K562 (cell line): Measurements from ENCODE around the gene DEDD2. TPM values are rescaled to one million over a fixed set of nuclear protein-coding genes. Genes with fewer than 3 reads are reported as not detected.

Experiments used
- CBX1 ChIP-seq: sonication (generic); IDR thresholded peaks from 2 replicates; pipeline ENCODE4 v1.6.1; 2016; ENCODE audit warnings: antibody characterized with exemption, low read depth, mild to moderate bottlenecking
- CBX3 ChIP-seq, 2 experiments: IDR thresholded peaks; 1 replicate in 1 of 2; 2 replicates in 1 of 2; pipeline ENCODE4 v1.6.1; 2012; ENCODE audit warnings: inconsistent platforms in 2 of 2, low read length in 2 of 2, borderline replicate concordance in 1 of 2, control low read depth in 1 of 2
- CREM ChIP-seq: IDR thresholded peaks from 2 replicates; pipeline ENCODE4 v1.6.1; 2014; ENCODE audit warnings: antibody characterized with exemption, low read depth
- DPF2 ChIP-seq: fragments of 450-650 bp; IDR thresholded peaks from 2 replicates; pipeline ENCODE4 v1.6.1; 2016
- MYC ChIP-seq, 2 experiments: fragments of 250-450 bp in 1 of 2; sonication (Bioruptor Pico) in 1 of 2; IDR thresholded peaks; 2 replicates each; pipeline versions ENCODE4 v1.5.1 to v1.6.1; 2012 to 2021; ENCODE audit warnings: low read depth in 2 of 2, borderline replicate concordance in 1 of 2, improper control_type of control experiment in 1 of 2, low read length in 1 of 2, mild to moderate bottlenecking in 1 of 2, moderate library complexity in 1 of 2
- POLR2G ChIP-seq: fragments of 200-400 bp; formaldehyde crosslinking; IDR thresholded peaks from 2 replicates; pipeline ENCODE4 v1.6.1; 2017; ENCODE audit warnings: low read depth, mild to moderate bottlenecking, antibody characterized with exemption, low read length, moderate library complexity
- RBM34 ChIP-seq: fragments of 200-400 bp; formaldehyde crosslinking; IDR thresholded peaks from 2 replicates; pipeline ENCODE4 v1.6.1; 2018; ENCODE audit warnings: low read length, borderline replicate concordance; ENCODE audit not compliant: insufficient read depth
- SP1 ChIP-seq: sonication (generic); formaldehyde crosslinking; IDR thresholded peaks from 2 replicates; pipeline ENCODE4 v1.8.1; 2022; ENCODE audit warnings: mild to moderate bottlenecking, missing genetic modification reagents
- ZC3H11A ChIP-seq: IDR thresholded peaks from 2 replicates; pipeline ENCODE4 v1.6.1; 2012; ENCODE audit warnings: low read depth, low read length, improper control_type of control experiment
- ZSCAN32 ChIP-seq: fragments of 450-650 bp; formaldehyde crosslinking; IDR thresholded peaks from 2 replicates; pipeline ENCODE4 v1.4.0; 2020; ENCODE audit warnings: mild to moderate bottlenecking, moderate library complexity
- polyA plus RNA-seq, 8 experiments: library from polyadenylated mRNA; depleted of rRNA in 4 of 8; stranded (reverse) in 5 of 8; unstranded in 3 of 8; fragments of >200 nt; fragmentation: Nextera tagmentation in 2 of 8; fragmentation: Illumina TruSeq in 1 of 8; extraction: Ambion mirVana in 2 of 8; extraction: Trizol in 1 of 8; gene quantifications; 2 replicates each; pipeline versions ENCODE4 v1.2.1 to v1.2.3, GENCODE V29; 2011 to 2014; ENCODE audit warnings: inconsistent platforms in 1 of 8, missing spikeins in 1 of 8
- total RNA-seq, 7 experiments: library from RNA; depleted of rRNA in 6 of 7; stranded (reverse); fragments of >200 nt in 6 of 7; fragmentation: Illumina TruSeq in 2 of 7; extraction: Trizol in 2 of 7; gene quantifications; 2 replicates each; pipeline versions ENCODE4 v1.2.1 to v1.2.3, GENCODE V29; 2011 to 2021; ENCODE audit warnings: low replicate concordance in 1 of 7
- TF ChIP-seq, protein P1 (sequence below): sonication (generic); formaldehyde crosslinking; IDR thresholded peaks from 2 replicates; pipeline ENCODE4 v1.8.1; 2023; ENCODE audit warnings: mild to moderate bottlenecking, missing genetic modification reagents
- TF ChIP-seq, protein P2 (sequence below), 2 experiments: fragments of 450-650 bp; IDR thresholded peaks; 2 replicates each; pipeline ENCODE4 v1.6.1; 2016; ENCODE audit warnings: mild to moderate bottlenecking in 2 of 2, borderline replicate concordance in 1 of 2, low read depth in 1 of 2, moderate library complexity in 1 of 2
- TF ChIP-seq, protein P3 (sequence below), 2 experiments: fragments of 450-650 bp; conservative IDR thresholded peaks; 2 replicates each; pipeline ENCODE4 v1.6.1; 2017; ENCODE audit warnings: mild to moderate bottlenecking in 2 of 2, moderate library complexity in 2 of 2

Gene DEDD2
- total and polyA plus RNA-seq, 9 of the 15 experiments (the other 6 are each of a cell fraction or from before 2014, with no cell fraction given): 4.3 to 43.0 (median 29.2) TPM

DNA sequence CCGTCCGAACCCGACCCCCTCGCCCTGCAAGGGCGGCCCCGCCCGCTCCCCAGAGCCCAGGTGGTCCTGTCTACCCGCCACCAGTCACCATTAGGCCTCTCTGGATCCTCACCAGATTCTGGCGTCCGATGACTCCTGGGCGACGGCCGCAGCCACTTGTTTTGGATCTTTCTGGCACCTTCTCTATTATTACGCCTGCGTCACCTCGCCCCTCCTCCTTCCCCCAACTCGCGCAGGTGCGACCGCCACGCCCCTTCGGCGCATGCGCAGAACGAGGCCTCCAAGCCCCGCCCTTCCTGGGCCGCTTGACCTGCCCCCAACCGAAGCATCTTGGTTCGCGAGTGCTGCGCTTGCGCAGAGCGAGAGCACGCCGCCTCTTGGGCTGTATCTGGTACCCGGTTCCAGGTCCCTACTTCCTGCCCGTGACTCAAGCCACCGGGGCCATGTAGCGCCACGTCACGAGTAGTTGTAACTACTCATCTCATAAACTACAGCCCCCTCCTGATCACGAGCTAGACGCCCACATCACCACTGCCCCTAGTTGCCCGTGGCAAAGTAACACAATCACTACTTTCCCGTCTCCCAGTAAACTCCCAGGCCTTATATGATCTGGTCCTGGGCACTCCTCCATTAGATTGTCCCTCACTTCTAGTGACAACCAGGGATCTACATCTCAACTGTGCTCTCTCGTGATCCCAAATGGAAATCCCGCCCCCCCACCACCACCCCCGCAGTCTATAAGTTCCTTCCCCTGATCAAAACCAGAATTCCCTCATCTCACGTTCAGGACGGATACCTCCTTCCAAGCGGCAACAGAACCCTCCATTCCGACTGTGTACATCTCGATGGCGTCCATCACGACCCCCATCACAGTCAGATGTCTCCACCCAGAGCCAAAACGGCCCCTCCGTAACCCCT lies at the start of gene DEDD2 (continued):
- peak; percentile 89 for TF ChIP-seq MYC (IDR thresholded peaks at IDR 0.05; ENCODE audit: low read depth, low read length)
- TF ChIP-seq MYC (CRISPR knock-in tag; IDR thresholded peaks at IDR 0.05; ENCODE audit: borderline replicate concordance, low read depth): 0 out of 2 replicates have a peak, but pooled peaks have one; percentile 38
- TF ChIP-seq POLR2G: peak; percentile 84
- peak; percentile 65 for TF ChIP-seq DPF2
- TF ChIP-seq RBM34: no peak
- TF ChIP-seq, protein P1, sequence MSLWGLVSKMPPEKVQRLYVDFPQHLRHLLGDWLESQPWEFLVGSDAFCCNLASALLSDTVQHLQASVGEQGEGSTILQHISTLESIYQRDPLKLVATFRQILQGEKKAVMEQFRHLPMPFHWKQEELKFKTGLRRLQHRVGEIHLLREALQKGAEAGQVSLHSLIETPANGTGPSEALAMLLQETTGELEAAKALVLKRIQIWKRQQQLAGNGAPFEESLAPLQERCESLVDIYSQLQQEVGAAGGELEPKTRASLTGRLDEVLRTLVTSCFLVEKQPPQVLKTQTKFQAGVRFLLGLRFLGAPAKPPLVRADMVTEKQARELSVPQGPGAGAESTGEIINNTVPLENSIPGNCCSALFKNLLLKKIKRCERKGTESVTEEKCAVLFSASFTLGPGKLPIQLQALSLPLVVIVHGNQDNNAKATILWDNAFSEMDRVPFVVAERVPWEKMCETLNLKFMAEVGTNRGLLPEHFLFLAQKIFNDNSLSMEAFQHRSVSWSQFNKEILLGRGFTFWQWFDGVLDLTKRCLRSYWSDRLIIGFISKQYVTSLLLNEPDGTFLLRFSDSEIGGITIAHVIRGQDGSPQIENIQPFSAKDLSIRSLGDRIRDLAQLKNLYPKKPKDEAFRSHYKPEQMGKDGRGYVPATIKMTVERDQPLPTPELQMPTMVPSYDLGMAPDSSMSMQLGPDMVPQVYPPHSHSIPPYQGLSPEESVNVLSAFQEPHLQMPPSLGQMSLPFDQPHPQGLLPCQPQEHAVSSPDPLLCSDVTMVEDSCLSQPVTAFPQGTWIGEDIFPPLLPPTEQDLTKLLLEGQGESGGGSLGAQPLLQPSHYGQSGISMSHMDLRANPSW (CRISPR knock-in tag): 0 out of 2 replicates have a peak, but pooled peaks have one; percentile 59
- TF ChIP-seq CBX3 (IDR thresholded peaks at IDR 0.05; ENCODE audit: borderline replicate concordance in 1 of 2, low read length in 2 of 2): no peak
- TF ChIP-seq CREM: peak; percentile 89
- TF ChIP-seq, protein P2, sequence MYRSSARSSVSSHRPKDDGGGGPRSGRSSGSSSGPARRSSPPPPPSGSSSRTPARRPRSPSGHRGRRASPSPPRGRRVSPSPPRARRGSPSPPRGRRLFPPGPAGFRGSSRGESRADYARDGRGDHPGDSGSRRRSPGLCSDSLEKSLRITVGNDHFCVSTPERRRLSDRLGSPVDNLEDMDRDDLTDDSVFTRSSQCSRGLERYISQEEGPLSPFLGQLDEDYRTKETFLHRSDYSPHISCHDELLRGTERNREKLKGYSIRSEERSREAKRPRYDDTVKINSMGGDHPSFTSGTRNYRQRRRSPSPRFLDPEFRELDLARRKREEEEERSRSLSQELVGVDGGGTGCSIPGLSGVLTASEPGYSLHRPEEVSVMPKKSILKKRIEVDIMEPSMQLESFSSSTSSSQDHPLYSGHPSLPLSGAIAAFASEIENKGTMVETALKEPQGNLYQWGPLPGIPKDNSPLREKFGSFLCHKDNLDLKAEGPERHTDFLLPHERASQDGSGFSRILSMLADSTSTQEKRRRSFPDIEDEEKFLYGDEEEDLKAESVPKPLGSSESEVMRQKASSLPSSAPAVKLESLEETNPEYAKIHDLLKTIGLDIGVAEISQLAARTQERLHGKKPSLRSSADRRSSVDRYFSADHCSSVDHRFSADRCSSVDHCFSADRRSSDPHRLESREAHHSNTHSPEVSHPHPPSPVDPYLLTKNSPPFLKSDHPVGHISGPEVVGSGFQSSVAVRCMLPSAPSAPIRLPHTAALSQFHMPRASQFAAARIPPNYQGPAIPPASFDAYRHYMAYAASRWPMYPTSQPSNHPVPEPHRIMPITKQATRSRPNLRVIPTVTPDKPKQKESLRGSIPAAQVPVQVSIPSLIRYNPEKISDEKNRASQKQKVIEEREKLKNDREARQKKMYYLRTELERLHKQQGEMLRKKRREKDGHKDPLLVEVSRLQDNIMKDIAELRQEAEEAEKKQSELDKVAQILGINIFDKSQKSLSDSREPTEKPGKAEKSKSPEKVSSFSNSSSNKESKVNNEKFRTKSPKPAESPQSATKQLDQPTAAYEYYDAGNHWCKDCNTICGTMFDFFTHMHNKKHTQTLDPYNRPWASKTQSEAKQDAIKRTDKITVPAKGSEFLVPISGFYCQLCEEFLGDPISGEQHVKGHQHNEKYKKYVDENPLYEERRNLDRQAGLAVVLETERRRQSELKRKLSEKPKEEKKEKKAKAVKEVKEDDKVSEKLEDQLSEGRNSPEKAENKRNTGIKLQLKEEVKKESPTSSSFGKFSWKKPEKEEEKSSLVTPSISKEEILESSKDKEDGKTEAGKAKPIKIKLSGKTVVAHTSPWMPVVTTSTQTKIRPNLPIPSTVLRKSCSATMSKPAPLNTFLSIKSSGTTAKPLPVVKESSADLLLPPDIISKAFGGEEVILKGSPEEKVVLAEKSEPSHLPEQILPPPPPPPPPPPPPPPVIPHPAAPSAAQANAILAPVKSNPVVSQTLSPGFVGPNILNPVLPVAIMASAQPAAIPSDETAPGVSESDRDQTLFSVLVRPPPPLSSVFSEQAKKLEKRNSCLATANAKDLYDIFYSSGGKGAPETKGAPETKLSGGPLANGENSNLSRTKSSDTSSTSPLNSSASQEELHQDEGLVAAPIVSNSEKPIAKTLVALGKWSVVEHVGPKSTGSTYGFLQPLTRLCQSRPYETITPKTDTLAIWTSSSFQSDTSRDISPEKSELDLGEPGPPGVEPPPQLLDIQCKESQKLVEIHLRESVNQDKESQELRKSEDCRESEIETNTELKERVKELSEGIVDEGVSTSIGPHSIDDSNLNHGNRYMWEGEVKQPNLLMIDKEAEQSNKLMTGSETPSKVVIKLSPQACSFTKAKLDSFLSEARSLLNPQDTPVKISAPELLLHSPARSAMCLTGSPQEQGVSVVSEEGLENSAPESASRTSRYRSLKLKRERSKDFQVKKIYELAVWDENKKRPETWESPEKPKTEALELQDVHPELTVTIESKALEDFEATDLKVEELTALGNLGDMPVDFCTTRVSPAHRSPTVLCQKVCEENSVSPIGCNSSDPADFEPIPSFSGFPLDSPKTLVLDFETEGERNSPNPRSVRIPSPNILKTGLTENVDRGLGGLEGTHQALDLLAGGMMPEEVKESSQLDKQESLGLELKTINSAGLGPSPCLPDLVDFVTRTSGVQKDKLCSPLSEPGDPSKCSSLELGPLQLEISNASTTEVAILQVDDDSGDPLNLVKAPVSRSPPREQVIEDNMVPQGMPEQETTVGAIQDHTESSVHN (IDR thresholded peaks at IDR 0.05; ENCODE audit: borderline replicate concordance in 1 of 2, low read depth in 1 of 2): peak in 1 of 2 experiments; percentile 51; a peak in 1 of 4 replicates
- TF ChIP-seq, protein P3, sequence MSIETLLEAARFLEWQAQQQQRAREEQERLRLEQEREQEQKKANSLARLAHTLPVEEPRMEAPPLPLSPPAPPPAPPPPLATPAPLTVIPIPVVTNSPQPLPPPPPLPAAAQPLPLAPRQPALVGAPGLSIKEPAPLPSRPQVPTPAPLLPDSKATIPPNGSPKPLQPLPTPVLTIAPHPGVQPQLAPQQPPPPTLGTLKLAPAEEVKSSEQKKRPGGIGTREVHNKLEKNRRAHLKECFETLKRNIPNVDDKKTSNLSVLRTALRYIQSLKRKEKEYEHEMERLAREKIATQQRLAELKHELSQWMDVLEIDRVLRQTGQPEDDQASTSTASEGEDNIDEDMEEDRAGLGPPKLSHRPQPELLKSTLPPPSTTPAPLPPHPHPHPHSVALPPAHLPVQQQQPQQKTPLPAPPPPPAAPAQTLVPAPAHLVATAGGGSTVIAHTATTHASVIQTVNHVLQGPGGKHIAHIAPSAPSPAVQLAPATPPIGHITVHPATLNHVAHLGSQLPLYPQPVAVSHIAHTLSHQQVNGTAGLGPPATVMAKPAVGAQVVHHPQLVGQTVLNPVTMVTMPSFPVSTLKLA (conservative IDR thresholded peaks at IDR 0.05): peak; percentile 77 to 80
- peak; percentile 82 for TF ChIP-seq SP1 (CRISPR knock-in tag)
- no peak for TF ChIP-seq ZSCAN32 (CRISPR knock-in tag)
- no peak for TF ChIP-seq ZC3H11A
- TF ChIP-seq CBX1: no peak
